GM15510 (cell line): ENCODE data around the gene TPPP.

Experiments
- POLR2A ChIP-seq: IDR thresholded peaks from 3 replicates; pipeline ENCODE4 v1.6.1; 2011; ENCODE audit warnings: borderline replicate concordance; ENCODE audit not compliant: insufficient read length; ENCODE audit errors: extremely low read depth

TPPP gene

DNA sequence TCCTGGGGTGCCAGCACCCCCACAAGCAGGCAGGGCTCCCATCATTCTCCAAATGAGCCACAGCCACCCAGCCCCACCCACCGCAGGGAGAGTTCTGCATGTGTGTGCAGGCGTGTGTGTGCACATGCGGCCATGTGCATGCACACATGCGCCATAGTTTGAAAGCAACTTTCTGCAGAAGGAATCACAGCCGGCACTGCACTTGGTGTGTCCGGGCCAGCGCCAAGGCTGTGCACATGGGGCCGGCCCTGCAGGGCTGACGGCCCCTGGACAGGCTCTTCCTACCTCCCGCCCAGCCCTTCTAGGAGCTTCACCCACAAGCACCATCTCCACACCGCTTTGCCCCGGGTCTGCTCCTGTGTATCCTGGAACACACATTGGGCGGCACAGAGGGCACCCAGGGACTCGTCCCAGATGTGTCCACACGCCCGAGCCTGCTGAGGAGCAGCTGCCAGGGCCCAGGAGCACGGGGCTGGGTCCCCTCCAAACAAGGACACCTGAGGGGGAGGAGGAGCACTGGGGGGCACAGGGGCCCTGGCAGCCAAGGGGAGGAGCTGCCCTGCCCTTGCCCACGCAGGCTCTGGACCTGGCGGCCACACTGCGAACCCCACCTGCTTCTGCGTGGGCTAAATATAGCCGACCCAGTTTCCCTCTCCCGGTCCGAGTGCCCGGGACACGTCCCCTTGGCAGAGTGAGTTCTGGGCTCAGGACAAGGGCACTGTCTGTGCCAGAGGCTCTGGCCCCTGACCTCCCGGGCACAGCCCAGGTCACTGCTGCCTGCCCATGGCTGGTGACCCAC lies 19.1 kb downstream of the TPPP start:
- no peak for TF ChIP-seq POLR2A

GRCh38 chr5:673161-673830 lies 19.9 kb downstream of the TPPP start:
- no peak for TF ChIP-seq POLR2A

GRCh38 chr5:672329-673160 lies 20.6 kb downstream of the TPPP start:
- TF ChIP-seq POLR2A = no peak

DNA sequence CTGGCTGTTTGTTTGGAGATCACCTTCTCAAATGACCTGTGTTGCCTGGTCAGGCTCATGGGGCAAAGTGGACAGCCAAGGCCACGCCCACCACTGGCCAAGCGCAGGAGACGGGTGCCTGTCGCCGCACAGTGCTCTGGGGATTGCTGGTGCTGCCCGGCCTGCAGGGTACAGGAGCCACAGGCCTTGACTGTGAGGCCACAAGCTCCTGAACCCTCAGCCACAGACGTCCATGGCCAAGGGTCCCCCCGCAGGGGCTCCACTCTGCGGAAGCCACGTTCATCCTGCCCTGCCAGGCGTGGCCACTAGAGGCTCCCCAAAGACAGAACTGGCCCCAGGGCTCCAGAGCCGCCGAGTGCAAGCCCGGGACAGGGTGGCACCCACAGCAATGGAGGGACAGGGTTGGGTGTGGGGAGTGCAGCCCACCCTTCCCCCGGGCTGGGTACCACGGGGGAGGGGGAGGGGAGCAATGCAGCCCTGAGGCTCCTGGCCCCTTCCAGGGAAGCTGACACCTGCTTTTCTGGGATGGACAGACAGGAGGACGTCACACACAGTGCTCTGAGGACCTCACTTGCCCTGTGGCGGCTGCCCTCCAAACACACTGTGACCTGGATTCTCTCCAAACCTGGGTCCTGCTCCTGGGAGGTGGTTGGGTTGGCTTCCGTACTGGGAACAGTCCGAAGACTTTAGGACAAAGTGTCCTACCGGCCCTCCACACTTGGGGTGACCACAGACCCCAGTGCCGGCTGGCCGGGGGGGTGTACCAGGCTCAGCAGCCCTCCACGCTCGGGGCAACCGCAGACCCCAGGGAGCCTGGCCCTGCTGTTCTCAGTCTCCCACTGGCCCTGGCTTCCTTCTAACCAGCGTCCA lies 21.5 kb downstream of the TPPP start:
- no peak for TF ChIP-seq POLR2A

DNA sequence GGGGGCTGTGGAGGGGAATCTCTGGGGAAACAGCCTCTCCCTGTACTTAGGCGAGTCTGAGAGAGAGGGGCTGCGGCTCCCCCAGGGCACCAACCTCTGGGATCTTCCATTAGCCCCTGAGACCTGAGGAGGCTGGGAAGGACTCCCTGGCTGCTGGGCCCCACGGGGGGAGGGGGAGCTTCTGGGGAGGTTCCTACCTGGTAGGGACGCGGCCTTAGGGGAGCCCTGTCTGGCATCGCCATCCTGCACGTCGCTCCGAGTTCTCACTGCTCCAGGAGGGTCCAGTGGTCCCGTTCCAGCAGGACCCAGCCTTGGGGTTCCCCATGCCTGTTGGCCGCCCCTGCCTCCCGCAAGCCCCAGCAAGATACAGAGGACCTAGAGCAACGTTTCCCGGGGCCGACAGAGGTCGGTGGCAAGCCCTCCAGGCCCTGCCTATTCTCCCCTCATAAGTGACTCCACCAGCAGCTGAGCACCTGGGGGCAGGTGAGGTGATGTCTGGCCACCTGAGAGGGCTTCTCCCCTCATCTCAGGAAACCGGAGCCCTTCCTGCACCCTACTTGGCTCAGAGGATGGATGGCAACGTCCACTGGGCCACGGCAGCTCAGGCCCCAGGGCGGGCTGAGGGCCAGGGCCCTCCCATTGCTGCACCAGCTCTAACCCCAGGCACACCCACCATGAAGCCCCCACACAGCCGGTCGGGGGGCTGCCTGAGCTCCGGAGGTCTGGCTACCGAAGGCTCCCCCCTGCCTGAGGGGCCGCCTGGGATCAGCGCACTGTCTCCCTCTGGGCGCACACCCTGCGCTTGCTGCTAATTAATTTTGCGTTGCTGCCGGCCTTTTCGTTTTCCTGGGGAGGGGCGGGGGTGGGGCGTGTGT lies 22.5 kb downstream of the TPPP start:
- no peak for TF ChIP-seq POLR2A

DNA sequence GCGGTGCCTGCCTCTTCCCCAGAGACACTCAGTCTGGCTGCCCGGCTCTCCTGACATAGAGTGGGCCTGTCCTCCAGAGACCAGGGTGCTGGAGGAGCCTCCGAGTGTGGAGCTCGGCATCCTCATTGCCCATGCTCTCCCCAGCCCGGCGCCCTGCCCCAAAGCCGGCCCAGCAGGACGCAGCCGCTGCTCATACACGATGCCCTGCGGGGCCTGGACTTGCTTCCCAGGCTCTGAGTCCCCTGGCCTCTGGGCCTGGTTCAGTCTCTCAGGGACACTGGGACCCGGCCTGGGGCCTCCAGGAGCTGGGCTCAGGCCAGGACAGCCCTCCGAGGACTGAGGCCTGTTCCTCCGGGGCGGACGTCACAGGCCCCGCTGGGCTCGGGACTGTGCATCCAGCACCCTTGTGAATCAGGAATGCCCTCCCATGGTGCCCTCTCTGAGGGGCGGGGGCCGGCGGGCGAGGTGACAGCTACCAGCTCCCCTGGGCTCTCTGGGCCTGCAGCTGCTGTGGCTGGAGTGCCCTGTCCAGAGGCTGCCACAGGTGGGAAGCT lies 23.2 kb downstream of the TPPP start:
- TF ChIP-seq POLR2A = no peak

GRCh38 chr5:669111-669841 lies 23.9 kb downstream of the TPPP start:
- no peak for TF ChIP-seq POLR2A

DNA sequence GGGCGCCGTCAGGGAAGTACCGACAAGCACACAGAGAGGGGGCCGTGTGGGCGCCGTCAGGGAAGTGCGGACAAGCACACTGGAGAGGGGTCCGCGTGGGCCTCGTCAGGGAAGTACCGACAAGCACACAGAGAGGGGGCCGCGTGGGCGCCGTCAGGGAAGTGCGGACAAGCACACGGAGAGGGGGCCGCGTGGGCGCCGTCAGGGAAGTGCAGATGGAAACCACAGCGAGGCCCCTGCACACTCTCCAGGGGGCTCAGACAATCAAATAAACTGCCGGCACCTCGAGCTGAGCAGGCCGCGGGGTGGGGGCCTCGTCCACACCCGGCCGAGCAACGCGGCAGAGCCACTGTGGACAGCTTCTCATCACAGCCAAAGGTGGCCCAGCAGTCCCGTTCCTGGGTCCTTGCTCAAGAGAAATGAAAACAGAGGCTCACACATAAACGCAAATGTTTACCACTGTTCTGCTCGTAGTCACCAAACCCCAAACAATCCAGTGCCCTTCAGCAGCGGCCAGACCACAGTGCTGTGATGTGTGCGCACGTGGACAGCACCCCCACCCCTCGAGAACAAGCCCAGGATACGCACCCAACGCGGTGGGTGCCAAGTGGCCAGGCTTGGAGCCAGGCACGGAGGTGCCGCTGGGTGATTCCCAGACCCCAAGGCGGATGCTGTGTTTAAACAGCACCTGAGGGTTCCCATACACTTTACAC lies 24.7 kb downstream of the TPPP start:
- no peak for TF ChIP-seq POLR2A

DNA sequence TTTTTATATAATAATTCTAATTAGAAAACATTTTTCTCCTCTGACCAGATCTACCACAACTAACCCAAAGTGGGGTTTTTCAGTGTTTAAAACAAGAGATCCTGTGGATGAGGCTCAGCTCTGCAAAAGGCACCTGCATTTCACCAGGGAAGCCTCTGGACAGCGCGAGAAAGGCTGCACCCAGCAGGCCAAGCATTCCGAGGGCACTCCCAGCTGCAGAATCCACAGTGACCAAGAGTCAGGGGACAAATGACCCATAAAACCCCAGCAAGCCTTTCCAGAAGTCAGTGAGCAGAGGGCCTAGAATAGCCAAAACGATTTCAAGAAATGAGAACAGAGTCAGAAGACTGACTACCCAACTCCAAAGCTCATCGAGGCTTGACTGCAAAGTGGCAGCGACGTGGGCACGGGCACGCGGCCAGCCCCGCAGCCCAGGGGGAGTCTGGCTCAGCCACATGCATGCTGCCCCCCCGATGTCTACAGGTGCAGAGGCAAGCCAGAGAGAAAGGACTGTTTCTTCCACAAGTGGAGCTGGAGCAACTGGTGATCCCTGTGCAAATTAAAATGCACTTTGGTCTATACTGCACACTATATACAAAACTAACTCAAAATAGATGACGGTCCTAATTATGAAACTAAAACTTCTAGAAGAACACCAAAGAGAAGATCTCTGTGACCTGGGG lies 26.2 kb downstream of the TPPP start:
- no peak for TF ChIP-seq POLR2A

- TF ChIP-seq POLR2A = no peak
Measured at GRCh38 chr5:665956-666711, 27.0 kb downstream of the TPPP start.

- no peak for TF ChIP-seq POLR2A
Measured at GRCh38 chr5:665541-665955, 27.6 kb downstream of the TPPP start.
